CD4-positive, alpha-beta memory T cell (primary cell): ENCODE data around the gene AK5. TPM values are rescaled to one million over a fixed set of nuclear protein-coding genes. Genes with fewer than 3 reads are reported as not detected.
"Not testable (repeated sequence)": the region's sequence is repeated elsewhere in the genome, so short reads cannot be mapped to it uniquely, and the experiment has no call there.

Experiments
- CTCF ChIA-PET: fragments of 350-600 bp; sonication (Branson Sonifier 250); formaldehyde crosslinking; loops from one replicate; lab custom pipeline; 2021; ENCODE audit warnings: inconsistent platforms; ENCODE audit not compliant: partially characterized antibody; lab: Charles Lee
- POLR2A ChIA-PET: fragments of 350-600 bp; sonication (Branson Sonifier 250); formaldehyde crosslinking; loops from one replicate; lab custom pipeline; 2021; ENCODE audit not compliant: partially characterized antibody; lab: Charles Lee
- DNase-seq, 5 donors: peaks; one replicate each; pipeline versions ENCODE4 v3.0.0 to v3.0.0-alpha.2; 2020 to 2022; ENCODE audit warnings: mixed read lengths in 1 of 5
- H3K27ac ChIP-seq: one replicate; pipeline ENCODE4 v1.7.0; 2013; ENCODE audit warnings: low read depth, low read length
- H3K27me3 ChIP-seq: 2 replicates; pipeline ENCODE4 v1.7.0; 2013; ENCODE audit warnings: mild to moderate bottlenecking, low read length, moderate library complexity; ENCODE audit not compliant: insufficient read depth
- H3K36me3 ChIP-seq: 2 replicates; pipeline ENCODE4 v1.7.0; 2013; ENCODE audit warnings: mild to moderate bottlenecking, low read length, moderate library complexity; ENCODE audit not compliant: insufficient read depth
- H3K4me1 ChIP-seq: 2 replicates; pipeline ENCODE4 v1.7.0; 2013; ENCODE audit warnings: mild to moderate bottlenecking, low read length, moderate library complexity; ENCODE audit not compliant: insufficient read depth
- H3K4me3 ChIP-seq, 2 donors: one replicate each; pipeline ENCODE4 v1.7.0; 2013; ENCODE audit warnings: low read length in 2 of 2, mild to moderate bottlenecking in 1 of 2
- H3K9me3 ChIP-seq, 2 donors: one replicate each; pipeline ENCODE4 v1.7.0; 2013; ENCODE audit warnings: low read length in 2 of 2, control low read depth in 1 of 2; ENCODE audit not compliant: control insufficient read depth in 1 of 2
- H3K27ac Mint-ChIP-seq, 7 donors: one replicate each; pipeline ENCODE4 v1.8.0; 2020 to 2021; ENCODE audit warnings: mixed read lengths in 7 of 7, mild to moderate bottlenecking in 6 of 7, inconsistent platforms in 3 of 7, moderate library complexity in 3 of 7
- H3K27me3 Mint-ChIP-seq, 2 donors: one replicate each; pipeline ENCODE4 v1.8.0; 2020 to 2021; ENCODE audit warnings: mixed read lengths in 2 of 2
- H3K36me3 Mint-ChIP-seq, 2 donors: one replicate each; pipeline ENCODE4 v1.8.0; 2020 to 2021; ENCODE audit warnings: mixed read lengths in 2 of 2, inconsistent platforms in 1 of 2, mild to moderate bottlenecking in 1 of 2
- H3K4me1 Mint-ChIP-seq, 4 donors: one replicate each; pipeline ENCODE4 v1.8.0; 2020 to 2021; ENCODE audit warnings: mixed read lengths in 4 of 4, mild to moderate bottlenecking in 1 of 4
- H3K4me3 Mint-ChIP-seq, 8 donors: one replicate each; pipeline ENCODE4 v1.8.0; 2020 to 2021; ENCODE audit warnings: mixed read lengths in 8 of 8, mild to moderate bottlenecking in 7 of 8, moderate library complexity in 6 of 8, inconsistent platforms in 3 of 8
- H3K9me3 Mint-ChIP-seq, 8 donors: one replicate each; pipeline ENCODE4 v1.8.0; 2020 to 2021; ENCODE audit warnings: mixed read lengths in 8 of 8, mild to moderate bottlenecking in 5 of 8, inconsistent platforms in 3 of 8, moderate library complexity in 1 of 8
- intact Hi-C: fragments of 100-400 bp; cut with micrococcal nuclease; formaldehyde crosslinking; loops from one replicate; pipeline ENCODE4 v1.15.1; 2023
- polyA plus RNA-seq, 2 donors: library from polyadenylated mRNA; unstranded; fragments of 300-500 nt; fragmentation: Illumina TruSeq; gene quantifications; one replicate each; pipeline ENCODE4 v1.2.3, GENCODE V29; 2021
- total RNA-seq, 2 experiments: library from RNA; stranded (reverse); gene quantifications; one replicate each; pipeline ENCODE4 v1.2.3, GENCODE V29; 2021

Gene AK5
- total and polyA plus RNA-seq, 4 experiments from 2014 or later, result 17.0 to 25.5 (median 19.3) TPM

DNA sequence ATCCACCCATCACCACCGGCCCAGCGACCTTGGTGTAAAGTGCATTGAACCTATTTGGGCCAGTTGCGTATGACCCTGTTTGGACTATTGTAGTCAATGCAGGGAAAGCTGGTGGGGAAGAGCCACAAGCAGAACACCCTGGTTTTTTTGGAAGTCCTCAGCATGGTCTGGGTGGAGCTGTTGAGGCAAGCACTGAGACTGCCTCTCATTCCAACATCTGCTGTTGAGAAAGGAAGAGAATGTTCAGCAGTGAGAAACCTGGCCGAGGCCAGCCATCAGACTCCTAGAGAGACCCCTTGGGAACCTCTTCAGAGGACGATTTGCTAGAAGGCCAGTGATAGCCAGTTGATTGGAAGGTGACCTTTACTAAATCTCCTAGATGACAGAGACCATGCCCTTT lies 217.6 kb downstream of the AK5 start:
- no peak overlapping the region for H3K4me3 Mint-ChIP-seq
- H3K4me1 Mint-ChIP-seq, result peaks cover 0 to 8% (median 2%) of the 10 kb centered on the region in 4 donors
- Histone ChIP-seq H3K27me3 (no peaks in the 10 kb centered on the region), H3K4me3 (no peak overlapping the region), H3K4me1 (no peaks in the 10 kb centered on the region), H3K36me3 (no peaks in the 10 kb centered on the region), H3K9me3 (no peaks in the 10 kb centered on the region), H3K27ac (no peak overlapping the region)
- no peak for DNase-seq
- intact Hi-C loops, result no loop called here
- H3K27ac Mint-ChIP-seq, result peak overlapping the region in 1 of 7 donors; percentile 77
- peaks cover 0 to 6% (median 4%) of the 10 kb centered on the region in 8 donors for H3K9me3 Mint-ChIP-seq
- peaks cover 0 to under 1% of the 10 kb centered on the region in 2 donors for H3K27me3 Mint-ChIP-seq
- CTCF ChIA-PET, result interaction anchor here (0.9 kb wide), 1 partner anchor 15 kb away, joined by 3 read pairs; no protein-coding TSS in a partner anchor
- POLR2A ChIA-PET, result no interaction called here
- H3K36me3 Mint-ChIP-seq, result peaks cover 3 to 26% of the 10 kb centered on the region in 2 donors

DNA sequence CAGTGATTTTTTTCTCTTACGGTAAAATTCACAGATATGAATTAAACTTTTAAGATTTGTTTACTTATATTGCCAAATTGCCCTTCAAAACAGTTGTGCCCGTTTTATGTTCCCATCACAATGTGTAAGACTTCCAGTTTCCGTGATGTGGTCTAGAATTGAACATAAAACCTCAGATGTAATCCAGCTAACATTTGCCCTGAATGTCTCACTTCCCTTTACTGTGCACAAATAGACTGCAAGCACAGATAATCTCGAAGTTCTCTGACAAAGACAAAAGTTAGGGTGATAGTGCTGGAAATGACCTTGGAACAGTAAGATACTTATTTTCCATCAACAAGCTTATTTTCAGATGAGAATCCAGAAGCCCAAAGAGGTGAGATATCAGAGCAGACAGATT lies 223.2 kb downstream of the AK5 start:
- DNase-seq, result no peak
- H3K4me3 Mint-ChIP-seq, result no peak overlapping the region
- no peaks in the 10 kb centered on the region for H3K4me1 Mint-ChIP-seq
- no peak overlapping the region for H3K4me3 ChIP-seq
- ChIA-PET CTCF (interaction anchor here (1.4 kb wide), 1 partner anchor 32 kb away, joined by 3 read pairs; no protein-coding TSS in a partner anchor), POLR2A (no interaction called here)
- peaks cover 0 to 3% of the 10 kb centered on the region in 2 donors for H3K36me3 Mint-ChIP-seq
- H3K9me3 Mint-ChIP-seq, result no peaks in the 10 kb centered on the region
- H3K27ac ChIP-seq, result no peak overlapping the region
- H3K4me1 ChIP-seq, result no peaks in the 10 kb centered on the region
- no peaks in the 10 kb centered on the region for H3K36me3 ChIP-seq
- H3K27ac Mint-ChIP-seq, result no peak overlapping the region
- peaks cover 0 to 2% of the 10 kb centered on the region in 2 donors for H3K27me3 Mint-ChIP-seq
- no peaks in the 10 kb centered on the region for H3K9me3 ChIP-seq
- no peaks in the 10 kb centered on the region for H3K27me3 ChIP-seq
- intact Hi-C loops, result no loop called here

DNA sequence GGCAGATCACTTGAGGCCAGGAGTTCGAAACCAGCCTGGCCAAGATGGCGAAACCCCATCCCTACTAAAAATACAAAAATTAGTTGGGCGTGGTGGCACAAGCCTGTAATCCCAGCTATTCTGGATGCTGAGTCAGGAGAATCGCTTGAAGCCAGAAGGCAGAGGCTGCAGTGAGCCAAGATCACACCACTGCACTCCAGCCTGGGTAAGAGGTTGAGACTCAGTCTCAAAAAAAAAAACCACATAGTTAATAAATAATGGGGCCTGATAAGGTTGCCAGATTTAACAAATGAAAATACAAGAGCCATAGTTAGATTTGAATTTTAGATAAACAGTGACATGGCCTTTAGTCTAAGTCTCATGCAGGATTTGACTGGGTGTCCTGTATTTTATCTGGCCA lies 225.0 kb downstream of the AK5 start:
- Mint-ChIP-seq H3K27me3 (peaks cover 0 to 2% of the 10 kb centered on the region in 2 donors), H3K36me3 (peaks cover 0 to 3% of the 10 kb centered on the region in 2 donors), H3K27ac (peak overlapping the region in 1 of 7 donors; percentile 20), H3K9me3 (no peaks in the 10 kb centered on the region), H3K4me3 (no peak overlapping the region), H3K4me1 (no peaks in the 10 kb centered on the region)
- intact Hi-C loops, result no loop called here
- ChIA-PET POLR2A (no interaction called here), CTCF (no interaction called here)
- H3K9me3 ChIP-seq, result no peaks in the 10 kb centered on the region
- no peak for DNase-seq
- H3K27ac ChIP-seq, result no peak overlapping the region
- no peak overlapping the region for H3K4me3 ChIP-seq
- no peaks in the 10 kb centered on the region for H3K27me3 ChIP-seq
- no peaks in the 10 kb centered on the region for H3K36me3 ChIP-seq
- no peaks in the 10 kb centered on the region for H3K4me1 ChIP-seq

DNA sequence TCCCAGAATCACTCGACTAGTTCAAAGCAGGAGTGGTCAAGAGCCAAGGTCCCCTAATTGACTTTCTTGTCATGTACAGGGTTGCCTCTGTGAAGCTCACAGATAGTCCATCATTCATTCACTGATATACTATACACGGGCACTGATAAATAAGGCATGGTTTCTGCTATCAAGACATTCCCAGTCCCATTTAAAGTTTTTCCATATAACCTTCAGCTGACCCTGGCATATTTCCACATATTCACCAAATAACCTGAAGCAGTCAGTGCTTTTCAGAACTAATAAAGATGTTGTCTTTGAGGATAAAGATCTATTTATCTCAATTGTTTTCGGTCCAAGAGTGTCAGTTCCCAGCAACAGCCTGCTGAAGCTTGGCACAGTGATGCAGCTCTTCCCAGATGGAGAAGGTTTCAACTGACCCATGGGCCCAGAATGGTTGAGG lies 227.3 kb downstream of the AK5 start:
- no peak overlapping the region for H3K27ac Mint-ChIP-seq
- no peaks in the 10 kb centered on the region for H3K9me3 ChIP-seq
- H3K4me1 Mint-ChIP-seq, result no peaks in the 10 kb centered on the region
- H3K36me3 ChIP-seq, result no peaks in the 10 kb centered on the region
- POLR2A ChIA-PET, result no interaction called here
- DNase-seq, result no peak
- H3K9me3 Mint-ChIP-seq, result peaks cover 0 to 4% (median 0%) of the 10 kb centered on the region in 8 donors
- H3K36me3 Mint-ChIP-seq, result peaks cover 0 to 3% of the 10 kb centered on the region in 2 donors
- H3K27me3 ChIP-seq, result no peaks in the 10 kb centered on the region
- CTCF ChIA-PET, result no interaction called here
- no peaks in the 10 kb centered on the region for H3K4me1 ChIP-seq
- no peak overlapping the region for H3K27ac ChIP-seq
- no peak overlapping the region for H3K4me3 ChIP-seq
- no peak overlapping the region for H3K4me3 Mint-ChIP-seq
- intact Hi-C loops, result no loop called here
- H3K27me3 Mint-ChIP-seq, result peaks cover 0 to 2% of the 10 kb centered on the region in 2 donors

DNA sequence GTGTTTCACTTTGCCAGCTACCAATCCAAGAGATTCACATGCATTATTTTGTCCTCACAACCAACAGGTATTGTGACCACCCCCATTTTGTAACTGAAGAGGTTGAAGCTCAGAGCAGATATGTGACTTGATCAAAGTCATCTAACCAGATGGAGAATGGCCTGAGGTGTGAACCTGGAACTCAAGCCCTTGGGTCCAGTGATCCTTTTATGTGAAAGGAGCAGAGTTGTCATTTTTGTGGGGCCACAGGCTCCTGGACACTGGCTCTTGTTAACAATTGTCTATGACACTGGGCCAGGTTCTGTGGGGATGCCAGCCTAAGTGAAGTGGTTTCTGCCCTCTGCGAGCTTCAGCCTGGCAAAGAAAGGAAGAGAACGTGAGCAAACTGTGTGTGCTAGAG lies 228.1 kb downstream of the AK5 start:
- H3K4me3 Mint-ChIP-seq, result no peak overlapping the region
- CTCF ChIA-PET, result no interaction called here
- Histone ChIP-seq H3K4me1 (no peaks in the 10 kb centered on the region), H3K9me3 (no peaks in the 10 kb centered on the region), H3K27me3 (no peaks in the 10 kb centered on the region), H3K27ac (no peak overlapping the region), H3K4me3 (no peak overlapping the region), H3K36me3 (no peaks in the 10 kb centered on the region)
- intact Hi-C loops, result no loop called here
- H3K27ac Mint-ChIP-seq, result no peak overlapping the region
- peaks cover 0 to 3% of the 10 kb centered on the region in 2 donors for H3K36me3 Mint-ChIP-seq
- peaks cover 0 to 4% (median 0%) of the 10 kb centered on the region in 8 donors for H3K9me3 Mint-ChIP-seq
- DNase-seq, result no peak
- H3K4me1 Mint-ChIP-seq, result no peaks in the 10 kb centered on the region
- POLR2A ChIA-PET, result no interaction called here
- H3K27me3 Mint-ChIP-seq, result no peaks in the 10 kb centered on the region

DNA sequence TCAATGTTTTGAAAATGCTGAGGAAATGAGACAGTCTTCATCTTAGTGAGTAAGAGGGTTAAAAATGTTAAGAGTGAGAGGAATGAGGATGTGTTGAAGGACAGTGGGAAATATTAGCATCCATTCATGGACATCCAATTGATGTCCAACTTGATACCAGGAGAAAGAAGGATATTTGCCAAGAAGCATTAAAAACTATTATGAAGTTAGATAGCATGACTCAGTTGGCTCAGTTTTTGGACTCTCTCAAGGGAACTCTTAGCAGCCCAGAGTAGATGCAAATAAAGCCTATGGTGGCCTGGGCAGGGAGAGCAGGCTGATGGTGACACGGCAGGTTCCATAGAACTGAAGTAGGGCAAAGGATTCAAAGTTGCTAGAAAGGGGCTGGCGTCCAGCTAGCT lies 229.6 kb downstream of the AK5 start:
- H3K27me3 ChIP-seq, result no peaks in the 10 kb centered on the region
- no peak overlapping the region for H3K27ac ChIP-seq
- no peak overlapping the region for H3K4me3 ChIP-seq
- H3K4me3 Mint-ChIP-seq, result no peak overlapping the region
- CTCF ChIA-PET, result no interaction called here
- no peaks in the 10 kb centered on the region for H3K36me3 ChIP-seq
- no peaks in the 10 kb centered on the region for H3K9me3 ChIP-seq
- no peak for DNase-seq
- H3K4me1 Mint-ChIP-seq, result peaks cover 0 to 3% (median 0%) of the 10 kb centered on the region in 4 donors
- H3K36me3 Mint-ChIP-seq, result peaks cover 0 to 6% of the 10 kb centered on the region in 2 donors
- no peak overlapping the region for H3K27ac Mint-ChIP-seq
- peaks cover 0 to 7% (median 0%) of the 10 kb centered on the region in 8 donors for H3K9me3 Mint-ChIP-seq
- H3K27me3 Mint-ChIP-seq, result no peaks in the 10 kb centered on the region
- POLR2A ChIA-PET, result no interaction called here
- intact Hi-C loops, result no loop called here
- H3K4me1 ChIP-seq, result no peaks in the 10 kb centered on the region

DNA sequence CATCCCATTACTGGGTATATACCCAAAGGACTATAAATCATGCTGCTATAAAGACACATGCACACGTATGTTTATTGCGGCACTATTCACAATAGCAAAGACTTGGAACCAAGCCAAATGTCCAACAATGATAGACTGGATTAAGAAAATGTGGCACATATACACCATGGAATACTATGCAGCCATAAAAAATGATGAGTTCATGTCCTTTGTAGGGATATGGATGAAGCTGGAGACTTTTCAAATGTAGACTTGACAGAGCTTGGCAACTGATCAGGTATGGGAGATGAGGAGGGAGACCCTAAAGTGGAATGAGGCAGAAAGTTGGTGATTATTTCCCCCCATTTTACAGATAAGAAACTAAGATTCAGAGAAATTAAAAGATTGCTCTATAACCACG lies 230.8 kb downstream of the AK5 start:
- H3K36me3 Mint-ChIP-seq, CTCF ChIA-PET, H3K4me1 Mint-ChIP-seq, DNase-seq, H3K27ac Mint-ChIP-seq, H3K36me3 ChIP-seq, H3K27me3 ChIP-seq, H3K4me3 Mint-ChIP-seq, H3K27me3 Mint-ChIP-seq, intact Hi-C loops, H3K4me3 ChIP-seq, POLR2A ChIA-PET, H3K9me3 ChIP-seq, H3K27ac ChIP-seq, H3K4me1 ChIP-seq: not testable (repeated sequence)
- peaks cover 0 to 14% (median 0%) of the 10 kb centered on the region in 8 donors for H3K9me3 Mint-ChIP-seq
